Thyroid gland (tissue), 4 donors: ENCODE data around the gene CDH4. TPM values are rescaled to one million over a fixed set of nuclear protein-coding genes. Genes with fewer than 3 reads are reported as not detected.

Experiments
- DNase-seq, 2 donors: peaks; one replicate each; pipeline ENCODE4 v3.0.0-alpha.2; 2019
- H3K27ac ChIP-seq, 3 donors: fragments of 200-600 bp; sonication (generic); 1 replicate in 2 of 3; 2 replicates in 1 of 3; pipeline ENCODE4 v1.5.1; 2016 to 2019; ENCODE audit warnings: mild to moderate bottlenecking in 1 of 3, moderate library complexity in 1 of 3
- H3K27me3 ChIP-seq: fragments of 200-600 bp; sonication (generic); one replicate; pipeline ENCODE4 v1.5.1; 2019
- H3K36me3 ChIP-seq, 2 donors: fragments of 200-600 bp; sonication (generic); one replicate each; pipeline ENCODE4 v1.5.1; 2016 to 2019
- H3K4me1 ChIP-seq, 2 donors: fragments of 200-600 bp; sonication (generic); one replicate each; pipeline ENCODE4 v1.5.1; 2017 to 2019
- H3K4me3 ChIP-seq, 3 donors: fragments of 200-600 bp; sonication (generic); replicated peaks in 1 of 3; 1 replicate in 2 of 3; 2 replicates in 1 of 3; pipeline ENCODE4 v1.5.1; 2016; ENCODE audit warnings: mild to moderate bottlenecking in 1 of 3
- H3K9me3 ChIP-seq: fragments of 200-600 bp; sonication (generic); one replicate; pipeline ENCODE4 v1.5.1; 2017
- CTCF ChIP-seq, 6 experiments: fragments of 200-600 bp in 3 of 6; fragments of 450-650 bp in 3 of 6; sonication (generic) in 3 of 6; IDR thresholded peaks; one replicate each; pipeline ENCODE4 v1.5.1; 2016 to 2019; ENCODE audit warnings: antibody characterized with exemption in 6 of 6, mild to moderate bottlenecking in 2 of 6, inconsistent platforms in 1 of 6, moderate library complexity in 1 of 6
- POLR2A ChIP-seq, 2 donors: fragments of 450-650 bp; IDR thresholded peaks; one replicate each; pipeline ENCODE4 v1.6.1; 2017; ENCODE audit warnings: antibody characterized with exemption in 2 of 2, mild to moderate bottlenecking in 2 of 2, moderate library complexity in 1 of 2
- WGBS, 2 donors: methylation state at CpG; one replicate each; pipeline ENCODE4 v1.1.5; 2017; 5-methylcytosine and 5-hydroxymethylcytosine counted together
- intact Hi-C: fragments of 100-400 bp; cut with DNase I; formaldehyde crosslinking; loops from one replicate; pipeline ENCODE4 v1.15.1; 2023
- total RNA-seq, 4 donors: library from RNA; depleted of rRNA; stranded (reverse); fragments of >200 nt; gene quantifications; one replicate each; pipeline ENCODE4 v1.2.3, GENCODE V29; 2016

CDH4 gene
- total RNA-seq, 4 donors from 2014 or later: 0.22 to 0.29 (median 0.29) TPM; not detected in 1

GRCh38 chr20:61508301-61509096 lies 256.4 kb downstream of the CDH4 start:
- no peak for DNase-seq
- no peaks in the 10 kb centered on the region for H3K4me1 ChIP-seq
- no peaks in the 10 kb centered on the region for H3K36me3 ChIP-seq
- no peak overlapping the region for H3K4me3 ChIP-seq
- H3K9me3 ChIP-seq: no peaks in the 10 kb centered on the region
- TF ChIP-seq POLR2A (IDR thresholded peaks at IDR 0.05) (no peak), CTCF (IDR thresholded peaks at IDR 0.05) (no peak)
- no peak overlapping the region for H3K27ac ChIP-seq
- WGBS, 2 donors: 64 to 74% methylated on average over 3 to 12 of the region's 13 CpGs
- H3K27me3 ChIP-seq: no peaks in the 10 kb centered on the region
- intact Hi-C loops: no loop called here

DNA sequence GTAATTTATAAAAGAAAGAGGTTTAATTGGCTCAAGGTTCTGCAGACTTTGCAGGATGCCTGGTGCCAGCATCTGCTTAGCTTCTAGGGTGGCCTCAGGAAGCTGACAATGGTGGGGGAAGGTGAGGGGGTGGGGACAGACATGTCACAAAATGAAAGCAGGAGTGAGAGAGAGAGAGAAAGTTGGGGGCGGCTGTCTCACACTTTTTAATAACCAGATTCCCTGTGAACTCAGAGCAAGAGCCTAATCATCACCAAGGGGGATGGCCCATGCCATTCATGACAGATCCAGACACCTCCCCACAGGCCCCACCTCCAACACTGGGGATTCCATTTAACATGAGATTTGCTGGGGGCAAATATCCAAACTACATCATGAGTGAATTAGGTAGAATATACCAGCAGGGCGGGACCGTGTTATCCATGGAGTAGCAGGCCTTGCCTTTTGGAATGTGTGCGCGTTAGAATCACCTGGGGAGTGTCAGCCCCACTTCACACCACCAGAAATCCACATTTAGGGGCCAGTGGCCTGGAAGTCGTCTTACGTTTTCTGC lies 258.8 kb downstream of the CDH4 start:
- H3K27ac ChIP-seq: no peak overlapping the region
- H3K9me3 ChIP-seq: no peaks in the 10 kb centered on the region
- 71 to 82% methylated on average over 7 of the region's 7 CpGs for WGBS, 2 donors
- no peak for DNase-seq
- H3K4me1 ChIP-seq: no peaks in the 10 kb centered on the region
- intact Hi-C loops: no loop called here
- no peaks in the 10 kb centered on the region for H3K36me3 ChIP-seq
- H3K4me3 ChIP-seq: no peak overlapping the region
- H3K27me3 ChIP-seq: no peaks in the 10 kb centered on the region
- TF ChIP-seq POLR2A (IDR thresholded peaks at IDR 0.05) (no peak), CTCF (IDR thresholded peaks at IDR 0.05) (no peak)

- H3K36me3 ChIP-seq: no peaks in the 10 kb centered on the region
- H3K27ac ChIP-seq: no peak overlapping the region
- no peak for DNase-seq
- H3K4me3 ChIP-seq: no peak overlapping the region
- H3K9me3 ChIP-seq: no peaks in the 10 kb centered on the region
- no peak for TF ChIP-seq POLR2A (IDR thresholded peaks at IDR 0.05)
- TF ChIP-seq CTCF (IDR thresholded peaks at IDR 0.05): no peak
- no peaks in the 10 kb centered on the region for H3K27me3 ChIP-seq
- intact Hi-C loops: no loop called here
- no peaks in the 10 kb centered on the region for H3K4me1 ChIP-seq
- 78 to 84% methylated on average over 9 to 11 of the region's 11 CpGs for WGBS, 2 donors
These were observed 260.4 kb downstream of the CDH4 start for GRCh38 chr20:61512475-61512874.

DNA sequence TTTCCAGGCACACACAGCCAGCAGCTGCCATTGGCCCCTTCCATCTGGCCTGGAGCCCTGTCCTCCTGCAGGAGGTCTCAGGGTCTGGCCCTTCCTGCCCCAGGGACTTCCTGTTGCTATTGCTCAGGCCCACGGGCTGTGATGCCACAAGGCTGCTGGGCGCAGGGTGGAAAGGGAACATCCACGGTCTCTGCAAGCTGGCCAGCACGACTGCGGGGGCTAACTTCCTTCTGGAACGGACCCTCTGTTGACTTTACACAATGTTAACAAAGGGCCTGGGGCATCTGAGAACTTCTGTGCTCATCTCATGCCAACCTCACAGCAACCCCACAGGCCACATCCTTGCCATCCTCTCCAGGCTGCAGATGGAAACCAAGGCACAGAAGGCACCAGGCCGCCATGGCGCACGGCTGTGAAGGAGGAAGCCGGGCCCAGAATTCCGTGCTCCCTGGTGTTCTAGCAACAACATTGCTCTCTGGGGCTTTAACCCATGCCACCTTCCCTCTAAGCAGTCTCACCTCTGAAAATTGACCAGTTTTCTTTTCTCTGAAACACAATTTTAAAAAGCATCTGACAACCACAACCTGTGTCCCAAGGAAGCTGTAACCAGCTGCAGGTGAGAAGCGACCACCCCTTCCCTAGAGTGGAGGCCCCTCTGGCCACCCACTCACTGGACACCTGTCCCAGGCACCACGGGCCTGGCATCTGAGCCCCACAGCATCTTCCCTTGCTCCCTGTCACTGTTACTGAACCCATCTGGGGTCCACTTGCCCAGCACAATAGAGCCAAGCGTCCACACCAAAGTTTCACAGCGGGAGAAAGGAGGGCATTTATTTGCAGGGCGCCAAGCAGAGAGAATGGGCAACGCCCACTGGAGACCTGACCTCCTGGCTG lies 261.3 kb downstream of the CDH4 start:
- intact Hi-C loops: no loop called here
- TF ChIP-seq POLR2A (IDR thresholded peaks at IDR 0.05): no peak
- no peak for TF ChIP-seq CTCF (IDR thresholded peaks at IDR 0.05)
- DNase-seq: no peak
- no peaks in the 10 kb centered on the region for H3K9me3 ChIP-seq
- H3K4me1 ChIP-seq: no peaks in the 10 kb centered on the region
- H3K36me3 ChIP-seq: no peaks in the 10 kb centered on the region
- WGBS, 2 donors: 83 to 90% methylated on average over 14 to 17 of the region's 17 CpGs
- no peak overlapping the region for H3K4me3 ChIP-seq
- no peak overlapping the region for H3K27ac ChIP-seq
- H3K27me3 ChIP-seq: no peaks in the 10 kb centered on the region
